ENCODE data around the gene CSN3.
"Not testable (repeated sequence)": the region's sequence is repeated elsewhere in the genome, so short reads cannot be mapped to it uniquely, and the experiment has no call there.

The CSN3 gene, protein sequence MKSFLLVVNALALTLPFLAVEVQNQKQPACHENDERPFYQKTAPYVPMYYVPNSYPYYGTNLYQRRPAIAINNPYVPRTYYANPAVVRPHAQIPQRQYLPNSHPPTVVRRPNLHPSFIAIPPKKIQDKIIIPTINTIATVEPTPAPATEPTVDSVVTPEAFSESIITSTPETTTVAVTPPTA

DNA sequence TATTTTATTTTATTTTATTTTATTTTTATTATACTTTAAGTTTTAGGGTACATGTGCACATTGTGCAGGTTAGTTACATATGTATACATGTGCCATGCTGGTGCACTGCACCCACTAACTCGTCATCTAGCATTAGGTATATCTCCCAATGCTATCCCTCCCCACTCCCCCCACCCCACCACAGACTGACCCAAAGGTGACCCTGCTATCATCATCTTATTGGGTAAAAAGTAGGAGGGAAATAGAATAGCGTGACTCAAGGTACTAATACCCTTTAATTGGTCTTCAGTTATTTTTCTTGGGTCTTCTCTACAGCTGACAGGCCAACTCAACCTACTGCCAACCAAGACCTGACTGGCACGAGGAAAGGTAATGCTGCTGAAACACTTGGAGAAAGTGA, at the start of gene CSN3:
CSN3 (plus strand) TSS at position 301 of the 400 bp plus-strand sequence. CDS start 2,223 bp downstream, outside the sequence.
- H3K4me1 ChIP-seq (ENCODE audit: control insufficient read depth, insufficient read depth, low read length); H3K9me3 ChIP-seq (ENCODE audit: control insufficient read depth, low read length); H3K27me3 ChIP-seq (ENCODE audit: control insufficient read depth, insufficient read depth, low read length); H3K36me3 ChIP-seq (ENCODE audit: control insufficient read depth, insufficient read depth, low read length); H3K4me3 ChIP-seq (ENCODE audit: low read length); H3K9ac ChIP-seq (ENCODE audit: low read length): not testable (repeated sequence)

DNA sequence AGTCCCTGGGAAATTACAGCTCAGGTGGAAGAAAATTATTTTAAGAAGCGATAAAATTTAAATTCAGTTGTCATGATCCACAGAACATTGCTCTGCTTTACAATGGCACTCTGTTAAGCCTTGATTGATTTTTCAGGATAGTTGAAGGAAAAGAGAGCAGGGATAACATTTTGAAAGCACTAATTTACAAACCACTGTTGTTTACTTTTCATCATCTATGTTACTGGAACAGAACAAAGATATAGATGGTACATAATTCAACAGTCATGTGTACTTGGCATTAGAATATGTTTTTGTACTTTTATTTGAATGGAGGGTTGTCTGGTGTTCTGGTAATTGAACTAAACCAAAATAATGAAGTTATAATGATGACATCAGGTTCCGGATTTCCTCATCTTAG, 49.5 kb upstream of the CSN3 start:
- no peaks in the 10 kb centered on the region for H3K27me3 ChIP-seq (ENCODE audit: control insufficient read depth, insufficient read depth, low read length)

DNA sequence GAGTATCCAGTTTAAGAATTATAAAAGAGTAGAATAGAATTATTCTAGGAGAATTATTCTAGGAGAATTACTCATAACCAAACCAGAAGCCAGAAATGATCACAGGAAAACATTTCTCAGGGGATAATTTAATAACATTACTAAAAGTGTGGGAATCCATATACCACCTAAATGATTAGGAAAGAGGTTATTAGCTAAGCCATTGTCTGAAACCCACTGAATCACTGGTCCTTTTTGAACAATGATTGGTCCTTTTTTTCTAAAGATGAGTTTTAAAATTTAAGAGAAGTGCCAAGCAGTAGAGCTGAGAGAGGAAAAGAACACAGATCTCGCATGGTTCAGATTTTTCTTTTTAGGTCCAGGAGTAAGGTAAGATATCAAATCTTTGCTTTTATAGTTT, 47.0 kb upstream of the CSN3 start, which contains the start of gene ODAM:
ODAM (plus strand) TSS at position 301 of the 400 bp plus-strand sequence. CDS start 819 bp downstream, outside the sequence.
- Histone ChIP-seq H3K4me1 (ENCODE audit: control insufficient read depth, insufficient read depth, low read length) (no peaks in the 10 kb centered on the region), H3K9me3 (ENCODE audit: control insufficient read depth, low read length) (no peaks in the 10 kb centered on the region), H3K4me3 (ENCODE audit: low read length) (no peak within 1 kb of the TSS), H3K27me3 (ENCODE audit: control insufficient read depth, insufficient read depth, low read length) (no peaks in the 10 kb centered on the region), H3K36me3 (ENCODE audit: control insufficient read depth, insufficient read depth, low read length) (no peaks in the 10 kb centered on the region), H3K9ac (ENCODE audit: low read length) (no peak within 1 kb of the TSS)

More for the DNA sequence above, 49.5 kb upstream of the CSN3 start:
- Histone ChIP-seq H3K9ac (ENCODE audit: low read length) (no peak overlapping the region), H3K36me3 (ENCODE audit: control insufficient read depth, insufficient read depth, low read length) (no peaks in the 10 kb centered on the region), H3K4me3 (ENCODE audit: low read length) (no peak overlapping the region), H3K9me3 (ENCODE audit: control insufficient read depth, low read length) (no peaks in the 10 kb centered on the region), H3K4me1 (ENCODE audit: control insufficient read depth, insufficient read depth, low read length) (no peaks in the 10 kb centered on the region)

DNA sequence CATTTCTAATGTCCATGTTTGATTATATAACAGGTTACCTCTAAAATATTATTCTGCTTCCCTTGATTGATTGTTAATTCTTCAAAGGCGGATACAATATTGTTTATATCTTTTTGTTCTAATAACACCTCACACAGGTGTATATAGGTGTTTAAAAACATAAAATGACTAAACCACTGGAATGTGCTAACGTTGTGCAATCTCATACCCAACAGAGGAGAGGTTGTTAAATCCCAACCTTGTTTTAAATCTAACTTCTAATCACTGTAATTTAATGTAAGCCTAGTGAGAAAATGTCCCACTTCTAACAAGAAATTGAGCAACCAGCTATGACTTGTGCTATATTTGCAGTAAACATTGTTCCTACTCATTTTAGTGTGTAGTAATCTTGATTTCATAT, 45.5 kb upstream of the CSN3 start:
- Histone ChIP-seq H3K4me1 (ENCODE audit: control insufficient read depth, insufficient read depth, low read length) (no peaks in the 10 kb centered on the region), H3K36me3 (ENCODE audit: control insufficient read depth, insufficient read depth, low read length) (no peaks in the 10 kb centered on the region), H3K27me3 (ENCODE audit: control insufficient read depth, insufficient read depth, low read length) (no peaks in the 10 kb centered on the region), H3K9ac (ENCODE audit: low read length) (no peak overlapping the region), H3K4me3 (ENCODE audit: low read length) (no peak overlapping the region), H3K9me3 (ENCODE audit: control insufficient read depth, low read length) (no peaks in the 10 kb centered on the region)

DNA sequence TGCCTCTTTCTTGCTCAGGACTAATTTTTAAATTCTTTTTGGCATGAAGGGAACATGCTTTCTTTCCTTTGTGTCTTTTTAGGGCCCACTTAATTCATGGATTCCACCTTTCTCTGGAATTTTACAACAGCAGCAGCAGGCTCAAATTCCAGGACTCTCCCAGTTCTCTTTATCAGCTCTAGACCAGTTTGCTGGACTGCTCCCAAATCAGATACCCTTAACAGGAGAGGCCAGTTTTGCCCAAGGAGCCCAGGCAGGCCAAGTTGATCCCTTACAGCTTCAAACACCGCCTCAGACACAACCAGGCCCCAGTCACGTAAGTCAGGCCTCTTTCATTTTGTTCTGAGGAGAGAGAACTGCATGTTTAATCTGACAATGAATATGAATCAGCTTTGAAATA, 44.6 kb upstream of the CSN3 start:
- no peaks in the 10 kb centered on the region for H3K27me3 ChIP-seq (ENCODE audit: control insufficient read depth, insufficient read depth, low read length)
- no peaks in the 10 kb centered on the region for H3K9me3 ChIP-seq (ENCODE audit: control insufficient read depth, low read length)
- no peaks in the 10 kb centered on the region for H3K4me1 ChIP-seq (ENCODE audit: control insufficient read depth, insufficient read depth, low read length)
- H3K4me3 ChIP-seq (ENCODE audit: low read length), result no peak overlapping the region
- no peak overlapping the region for H3K9ac ChIP-seq (ENCODE audit: low read length)
- no peaks in the 10 kb centered on the region for H3K36me3 ChIP-seq (ENCODE audit: control insufficient read depth, insufficient read depth, low read length)

DNA sequence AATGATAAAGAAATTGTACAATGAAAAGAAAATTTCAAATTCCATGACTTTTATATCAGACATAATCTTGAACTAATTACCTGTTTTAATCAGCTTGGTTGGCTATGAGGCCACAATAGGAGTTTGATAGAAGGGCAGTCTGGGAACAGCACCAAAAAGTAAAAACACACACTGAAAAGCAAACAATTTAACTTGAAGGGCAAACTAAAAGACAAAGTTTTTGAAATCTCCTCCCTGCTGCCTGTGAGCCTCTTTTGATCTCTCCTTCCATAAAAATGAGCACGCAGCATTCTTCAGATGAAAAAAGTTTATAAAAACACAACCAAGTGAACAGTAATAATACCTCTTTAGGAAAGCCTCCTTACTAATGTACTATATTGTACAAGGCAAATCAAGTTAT, 38.8 kb upstream of the CSN3 start:
- no peaks in the 10 kb centered on the region for H3K9me3 ChIP-seq (ENCODE audit: control insufficient read depth, low read length)
- H3K9ac ChIP-seq (ENCODE audit: low read length), result no peak overlapping the region
- H3K27me3 ChIP-seq (ENCODE audit: control insufficient read depth, insufficient read depth, low read length), result no peaks in the 10 kb centered on the region
- no peaks in the 10 kb centered on the region for H3K4me1 ChIP-seq (ENCODE audit: control insufficient read depth, insufficient read depth, low read length)
- no peaks in the 10 kb centered on the region for H3K36me3 ChIP-seq (ENCODE audit: control insufficient read depth, insufficient read depth, low read length)
- H3K4me3 ChIP-seq (ENCODE audit: low read length), result no peak overlapping the region

DNA sequence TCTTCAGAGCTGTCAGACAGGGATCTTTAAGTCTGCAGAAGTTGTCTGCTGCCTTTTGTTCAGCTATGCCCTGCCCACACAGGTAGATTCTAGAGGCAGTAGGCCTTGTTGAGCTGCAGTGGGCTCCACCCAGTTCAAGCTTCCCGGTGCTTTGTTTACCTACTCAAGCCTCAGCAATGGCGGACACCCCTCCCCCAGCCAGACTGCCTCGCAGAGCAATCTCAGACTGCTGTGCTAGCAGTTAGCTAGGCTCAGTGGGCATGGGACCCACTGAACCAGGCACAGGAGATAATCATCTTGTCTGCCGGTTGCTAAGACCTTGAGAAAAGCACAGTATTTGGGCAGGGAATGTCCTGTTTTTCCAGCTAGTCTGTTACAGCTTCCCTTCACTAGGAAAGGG, 29.6 kb upstream of the CSN3 start:
- H3K36me3 ChIP-seq (ENCODE audit: control insufficient read depth, insufficient read depth, low read length); H3K4me3 ChIP-seq (ENCODE audit: low read length); H3K9me3 ChIP-seq (ENCODE audit: control insufficient read depth, low read length); H3K4me1 ChIP-seq (ENCODE audit: control insufficient read depth, insufficient read depth, low read length); H3K27me3 ChIP-seq (ENCODE audit: control insufficient read depth, insufficient read depth, low read length); H3K9ac ChIP-seq (ENCODE audit: low read length): not testable (repeated sequence)

DNA sequence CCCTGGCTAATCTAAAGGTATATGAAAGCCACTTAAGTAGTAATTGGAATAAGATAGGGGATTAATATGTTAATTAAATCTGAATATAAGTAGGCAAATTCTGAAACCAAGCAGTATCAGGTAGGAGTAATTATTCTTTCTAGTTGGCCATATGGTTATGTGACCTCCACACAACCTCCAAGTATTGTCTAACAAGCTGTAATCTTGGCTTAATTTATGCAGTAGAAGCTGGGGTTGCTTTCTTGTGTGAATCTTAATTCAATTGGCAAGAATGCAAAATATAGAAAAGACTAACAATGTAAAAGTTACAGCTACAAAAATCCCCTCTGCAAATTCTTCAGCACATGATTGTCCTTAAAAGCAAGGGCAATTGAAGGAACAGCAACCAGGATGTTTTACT, 26.3 kb upstream of the CSN3 start:
- H3K4me3 ChIP-seq (ENCODE audit: low read length); H3K27me3 ChIP-seq (ENCODE audit: control insufficient read depth, insufficient read depth, low read length); H3K36me3 ChIP-seq (ENCODE audit: control insufficient read depth, insufficient read depth, low read length); H3K9me3 ChIP-seq (ENCODE audit: control insufficient read depth, low read length); H3K4me1 ChIP-seq (ENCODE audit: control insufficient read depth, insufficient read depth, low read length); H3K9ac ChIP-seq (ENCODE audit: low read length): not testable (repeated sequence)

DNA sequence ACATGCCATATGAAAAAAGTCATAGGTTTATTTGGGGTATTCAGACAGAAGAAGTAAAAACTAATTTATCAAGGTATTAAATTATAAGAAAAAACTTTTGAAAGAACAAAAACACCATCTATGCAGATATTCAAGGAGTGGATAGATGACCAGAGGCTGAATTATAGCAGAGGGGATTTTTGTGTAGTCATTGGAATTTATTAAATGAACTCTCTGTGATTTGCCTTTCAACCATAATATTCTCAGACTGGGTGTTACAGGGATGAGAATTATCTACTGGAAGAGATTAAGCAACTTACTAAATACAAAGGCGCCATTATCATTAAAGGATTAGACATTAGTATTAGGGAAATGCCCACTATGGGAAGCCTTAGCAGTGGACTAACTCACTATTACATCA, 25.8 kb upstream of the CSN3 start:
- H3K27me3 ChIP-seq (ENCODE audit: control insufficient read depth, insufficient read depth, low read length); H3K36me3 ChIP-seq (ENCODE audit: control insufficient read depth, insufficient read depth, low read length); H3K9me3 ChIP-seq (ENCODE audit: control insufficient read depth, low read length); H3K4me1 ChIP-seq (ENCODE audit: control insufficient read depth, insufficient read depth, low read length); H3K4me3 ChIP-seq (ENCODE audit: low read length); H3K9ac ChIP-seq (ENCODE audit: low read length): not testable (repeated sequence)

DNA sequence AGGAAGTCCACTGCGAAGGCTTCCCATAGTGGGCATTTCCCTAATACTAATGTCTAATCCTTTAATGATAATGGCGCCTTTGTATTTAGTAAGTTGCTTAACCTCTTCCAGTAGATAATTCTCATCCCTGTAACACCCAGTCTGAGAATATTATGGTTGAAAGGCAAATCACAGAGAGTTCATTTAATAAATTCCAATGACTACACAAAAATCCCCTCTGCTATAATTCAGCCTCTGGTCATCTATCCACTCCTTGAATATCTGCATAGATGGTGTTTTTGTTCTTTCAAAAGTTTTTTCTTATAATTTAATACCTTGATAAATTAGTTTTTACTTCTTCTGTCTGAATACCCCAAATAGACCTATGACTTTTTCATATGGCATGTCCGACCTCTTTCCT, 21.0 kb upstream of the CSN3 start:
- H3K36me3 ChIP-seq (ENCODE audit: control insufficient read depth, insufficient read depth, low read length); H3K4me1 ChIP-seq (ENCODE audit: control insufficient read depth, insufficient read depth, low read length); H3K27me3 ChIP-seq (ENCODE audit: control insufficient read depth, insufficient read depth, low read length); H3K4me3 ChIP-seq (ENCODE audit: low read length); H3K9me3 ChIP-seq (ENCODE audit: control insufficient read depth, low read length); H3K9ac ChIP-seq (ENCODE audit: low read length): not testable (repeated sequence)

DNA sequence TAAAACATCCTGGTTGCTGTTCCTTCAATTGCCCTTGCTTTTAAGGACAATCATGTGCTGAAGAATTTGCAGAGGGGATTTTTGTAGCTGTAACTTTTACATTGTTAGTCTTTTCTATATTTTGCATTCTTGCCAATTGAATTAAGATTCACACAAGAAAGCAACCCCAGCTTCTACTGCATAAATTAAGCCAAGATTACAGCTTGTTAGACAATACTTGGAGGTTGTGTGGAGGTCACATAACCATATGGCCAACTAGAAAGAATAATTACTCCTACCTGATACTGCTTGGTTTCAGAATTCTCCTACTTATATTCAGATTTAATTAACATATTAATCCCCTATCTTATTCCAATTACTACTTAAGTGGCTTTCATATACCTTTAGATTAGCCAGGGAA, 20.6 kb upstream of the CSN3 start:
- not testable (repeated sequence) for H3K9ac ChIP-seq (ENCODE audit: low read length); H3K27me3 ChIP-seq (ENCODE audit: control insufficient read depth, insufficient read depth, low read length); H3K4me3 ChIP-seq (ENCODE audit: low read length); H3K9me3 ChIP-seq (ENCODE audit: control insufficient read depth, low read length); H3K36me3 ChIP-seq (ENCODE audit: control insufficient read depth, insufficient read depth, low read length); H3K4me1 ChIP-seq (ENCODE audit: control insufficient read depth, insufficient read depth, low read length)

DNA sequence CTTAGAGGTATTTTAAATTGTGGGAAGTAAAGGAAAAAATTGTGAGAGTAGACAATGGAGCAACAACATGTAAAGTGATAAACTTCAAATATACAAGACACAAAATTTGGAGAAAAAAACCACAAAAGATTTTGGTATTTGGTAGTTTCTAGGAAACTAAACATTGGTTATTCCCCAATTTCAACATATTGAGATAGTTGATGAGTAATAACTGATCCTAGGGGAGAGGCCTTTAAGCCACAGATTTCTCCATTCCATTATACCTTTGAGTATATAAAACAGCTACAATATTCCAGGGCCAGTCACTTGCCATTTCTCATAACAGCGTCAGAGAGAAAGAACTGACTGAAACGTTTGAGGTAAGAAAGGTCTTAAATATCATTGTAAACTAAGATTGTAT, 16.6 kb upstream of the CSN3 start, which contains the start of gene FDCSP:
FDCSP (plus strand) TSS at position 301 of the 400 bp plus-strand sequence. CDS start 5,071 bp downstream, outside the sequence.
- Histone ChIP-seq H3K9me3 (ENCODE audit: control insufficient read depth, low read length) (no peaks in the 10 kb centered on the region), H3K4me3 (ENCODE audit: low read length) (no peak within 1 kb of the TSS), H3K9ac (ENCODE audit: low read length) (no peak within 1 kb of the TSS), H3K27me3 (ENCODE audit: control insufficient read depth, insufficient read depth, low read length) (no peaks in the 10 kb centered on the region), H3K4me1 (ENCODE audit: control insufficient read depth, insufficient read depth, low read length) (no peaks in the 10 kb centered on the region), H3K36me3 (ENCODE audit: control insufficient read depth, insufficient read depth, low read length) (no peaks in the 10 kb centered on the region)

DNA sequence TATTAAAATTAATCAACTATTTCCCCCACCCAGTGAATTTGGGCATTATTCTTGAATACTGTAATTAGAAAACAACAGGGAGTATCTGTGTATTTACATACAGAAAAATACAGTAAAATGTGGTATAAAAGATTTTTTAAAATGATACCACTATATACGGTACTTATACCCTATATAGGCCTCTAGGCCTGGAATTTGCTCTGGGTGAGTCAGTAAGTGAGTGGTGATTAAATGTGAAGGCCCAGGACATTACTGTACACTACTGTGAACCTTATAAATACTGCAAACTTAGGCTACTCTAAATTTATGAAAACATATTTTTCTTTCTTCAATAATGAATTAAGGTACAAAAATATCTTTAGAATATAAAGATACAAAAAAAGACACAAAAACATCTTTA, 6.3 kb upstream of the CSN3 start:
- H3K9ac ChIP-seq (ENCODE audit: low read length), result no peak overlapping the region
- H3K9me3 ChIP-seq (ENCODE audit: control insufficient read depth, low read length), result no peaks in the 10 kb centered on the region
- H3K36me3 ChIP-seq (ENCODE audit: control insufficient read depth, insufficient read depth, low read length), result no peaks in the 10 kb centered on the region
- H3K4me3 ChIP-seq (ENCODE audit: low read length), result no peak overlapping the region
- no peaks in the 10 kb centered on the region for H3K4me1 ChIP-seq (ENCODE audit: control insufficient read depth, insufficient read depth, low read length)
- H3K27me3 ChIP-seq (ENCODE audit: control insufficient read depth, insufficient read depth, low read length), result no peaks in the 10 kb centered on the region

All from mucosa of stomach (tissue), 1 donor.